GM23338 (cell line): ENCODE measurements around the gene SORL1. TPM values are rescaled to one million over a fixed set of nuclear protein-coding genes. Genes with fewer than 3 reads are reported as not detected.

Experiments
- ATAC-seq: fragments of 200-7000 bp; cut with Tn5 transposase; 3 replicates; pipeline ENCODE4 v1.9.1; 2020
- DNase-seq: peaks from one replicate; pipeline ENCODE4 v3.0.0-alpha.2; 2015; ENCODE audit warnings: low spot score
- H2AFZ ChIP-seq: fragments of 200-600 bp; sonication (generic); 2 replicates; pipeline ENCODE4 v1.8.0; 2016; ENCODE audit warnings: antibody characterized with exemption, mild to moderate bottlenecking, moderate library complexity
- H3F3A ChIP-seq: fragments of 200-600 bp; sonication (generic); replicated peaks from 2 replicates; pipeline ENCODE4 v1.8.0; 2017; ENCODE audit warnings: antibody characterized with exemption, mixed run types, low read depth
- H3K27ac ChIP-seq: fragments of 200-600 bp; sonication (generic); 2 replicates; pipeline ENCODE4 v1.6.1; 2016; ENCODE audit warnings: low read depth
- H3K27me3 ChIP-seq: fragments of 200-600 bp; sonication (generic); 2 replicates; pipeline ENCODE4 v1.8.0; 2016; ENCODE audit warnings: mild to moderate bottlenecking, mixed run types, moderate library complexity; ENCODE audit not compliant: insufficient read depth
- H3K36me3 ChIP-seq: fragments of 200-600 bp; sonication (generic); 2 replicates; pipeline ENCODE4 v1.8.0; 2016; ENCODE audit warnings: mild to moderate bottlenecking; ENCODE audit not compliant: insufficient read depth
- H3K4me1 ChIP-seq: fragments of 200-600 bp; sonication (generic); 2 replicates; pipeline ENCODE4 v1.8.0; 2016; ENCODE audit warnings: mild to moderate bottlenecking, moderate library complexity; ENCODE audit not compliant: insufficient read depth
- H3K4me2 ChIP-seq: fragments of 200-600 bp; sonication (generic); 2 replicates; pipeline ENCODE4 v1.7.1; 2017; ENCODE audit warnings: mixed run types
- H3K4me3 ChIP-seq: fragments of 200-600 bp; sonication (generic); 2 replicates; pipeline ENCODE4 v1.6.1; 2016; ENCODE audit warnings: mixed run types
- H3K79me2 ChIP-seq: fragments of 200-600 bp; sonication (generic); replicated peaks from 2 replicates; pipeline ENCODE4 v1.8.0; 2017; ENCODE audit warnings: mild to moderate bottlenecking; ENCODE audit not compliant: insufficient read depth
- H3K9me2 ChIP-seq: fragments of 200-600 bp; sonication (generic); 2 replicates; pipeline ENCODE4 v1.8.0; 2017; ENCODE audit not compliant: insufficient read depth
- H4K20me1 ChIP-seq: fragments of 200-600 bp; sonication (generic); replicated peaks from 2 replicates; pipeline ENCODE4 v1.8.0; 2017; ENCODE audit warnings: mild to moderate bottlenecking; ENCODE audit not compliant: insufficient read depth
- H3K27ac Mint-ChIP-seq: 2 replicates; pipeline ENCODE4 v1.8.0; 2020; ENCODE audit warnings: inconsistent platforms, mild to moderate bottlenecking, moderate library complexity, mixed read lengths
- H3K27me3 Mint-ChIP-seq: 3 replicates; pipeline ENCODE4 v1.8.0; 2022; ENCODE audit warnings: low read depth, mild to moderate bottlenecking, moderate library complexity, mixed read lengths, inconsistent platforms; ENCODE audit not compliant: insufficient read depth, poor library complexity
- H3K36me3 Mint-ChIP-seq: 3 replicates; pipeline ENCODE4 v1.8.0; 2021; ENCODE audit warnings: low read depth, mild to moderate bottlenecking, inconsistent platforms, moderate library complexity, mixed read lengths
- H3K4me1 Mint-ChIP-seq: 3 replicates; pipeline ENCODE4 v1.8.0; 2020; ENCODE audit warnings: mild to moderate bottlenecking, inconsistent platforms, mixed read lengths
- H3K4me3 Mint-ChIP-seq: 3 replicates; pipeline ENCODE4 v1.8.0; 2021; ENCODE audit warnings: moderate library complexity, mild to moderate bottlenecking, inconsistent platforms, mixed read lengths
- H3K9me3 Mint-ChIP-seq: 3 replicates; pipeline ENCODE4 v1.8.0; 2020; ENCODE audit warnings: moderate library complexity, mild to moderate bottlenecking, inconsistent platforms, mixed read lengths
- EZH2 ChIP-seq: fragments of 200-600 bp; sonication (generic); IDR thresholded peaks from one replicate; pipeline ENCODE4 v1.8.0; 2017; ENCODE audit warnings: antibody characterized with exemption, mild to moderate bottlenecking, low read depth; ENCODE audit not compliant: unreplicated experiment
- EZH2phosphoT487 ChIP-seq: fragments of 200-600 bp; sonication (generic); IDR thresholded peaks from one replicate; pipeline ENCODE4 v1.8.1; 2018; ENCODE audit warnings: antibody characterized with exemption; ENCODE audit not compliant: unreplicated experiment
- JUNB ChIP-seq: IDR thresholded peaks from one replicate; pipeline ENCODE4 v1.6.1; 2016; ENCODE audit warnings: antibody characterized with exemption; ENCODE audit not compliant: unreplicated experiment
- POLR2AphosphoS5 ChIP-seq: IDR thresholded peaks from 2 replicates; pipeline ENCODE4 v1.6.1; 2016; ENCODE audit warnings: antibody characterized with exemption, low read depth
- polyA plus RNA-seq: library from polyadenylated mRNA; unstranded; fragments of >200 nt; fragmentation: Nextera tagmentation; extraction: Ambion mirVana; gene quantifications from 2 replicates; pipeline ENCODE4 v1.2.1, GENCODE V29; 2016
- total RNA-seq: library from RNA; depleted of rRNA; stranded (reverse); fragments of >200 nt; shearing (Covaris generic); gene quantifications from 2 replicates; pipeline ENCODE4 v1.2.3, GENCODE V29; 2014
- TF ChIP-seq, protein P1 (sequence below): IDR thresholded peaks from one replicate; pipeline ENCODE4 v1.6.1; 2018; ENCODE audit warnings: antibody characterized with exemption; ENCODE audit not compliant: unreplicated experiment
- TF ChIP-seq, protein P2 (sequence below): IDR thresholded peaks from 2 replicates; pipeline ENCODE4 v1.6.1; 2016; ENCODE audit warnings: antibody characterized with exemption
- TF ChIP-seq, protein P3 (sequence below), 2 experiments: fragments of 200-600 bp in 1 of 2; sonication (generic) in 1 of 2; conservative IDR thresholded peaks; 2 replicates each; pipeline versions ENCODE4 v1.5.1 to v1.6.1; 2016 to 2017; ENCODE audit warnings: antibody characterized with exemption in 2 of 2, low read depth in 2 of 2, mild to moderate bottlenecking in 2 of 2, moderate library complexity in 1 of 2

SORL1 gene
- total and polyA plus RNA-seq, 2 experiments from 2014 or later: 23.0 to 78.8 TPM

- TF ChIP-seq EZH2phosphoT487 (no peak), EZH2 (no peak), JUNB (no peak)
These were observed 104.8 kb downstream of the SORL1 start (continued) for GRCh38 chr11:121556937-121557336.

DNA sequence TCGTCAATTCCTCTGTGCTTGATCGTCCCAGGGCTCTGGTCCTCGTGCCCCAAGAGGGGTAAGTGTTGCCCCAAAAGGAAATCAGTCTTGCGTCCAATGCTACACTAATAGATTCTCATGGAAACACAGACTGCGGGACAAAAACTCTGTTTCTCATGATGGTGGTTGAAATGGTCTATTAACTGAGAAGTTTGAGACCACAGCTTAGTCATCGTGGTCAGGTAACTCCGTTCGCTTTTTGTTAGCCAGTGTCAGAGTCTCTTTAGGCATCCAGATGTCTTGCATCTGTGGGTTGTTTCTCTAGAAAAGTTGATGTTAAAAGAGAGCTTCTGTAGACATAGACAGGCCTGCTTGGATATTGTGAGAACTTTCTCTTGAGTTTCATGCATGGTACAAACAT is 105.2 kb downstream of the SORL1 start:
- Mint-ChIP-seq H3K36me3 (peaks cover 39% of the 10 kb centered on the region), H3K4me3 (no peak overlapping the region), H3K9me3 (no peaks in the 10 kb centered on the region), H3K27me3 (no peaks in the 10 kb centered on the region), H3K4me1 (no peaks in the 10 kb centered on the region), H3K27ac (no peak overlapping the region)
- no peaks in the 10 kb centered on the region for H3K4me1 ChIP-seq
- DNase-seq: no peak
- no peaks in the 10 kb centered on the region for H3F3A ChIP-seq
- no peaks in the 10 kb centered on the region for H3K79me2 ChIP-seq
- no peak for ATAC-seq
- TF ChIP-seq, protein P1, sequence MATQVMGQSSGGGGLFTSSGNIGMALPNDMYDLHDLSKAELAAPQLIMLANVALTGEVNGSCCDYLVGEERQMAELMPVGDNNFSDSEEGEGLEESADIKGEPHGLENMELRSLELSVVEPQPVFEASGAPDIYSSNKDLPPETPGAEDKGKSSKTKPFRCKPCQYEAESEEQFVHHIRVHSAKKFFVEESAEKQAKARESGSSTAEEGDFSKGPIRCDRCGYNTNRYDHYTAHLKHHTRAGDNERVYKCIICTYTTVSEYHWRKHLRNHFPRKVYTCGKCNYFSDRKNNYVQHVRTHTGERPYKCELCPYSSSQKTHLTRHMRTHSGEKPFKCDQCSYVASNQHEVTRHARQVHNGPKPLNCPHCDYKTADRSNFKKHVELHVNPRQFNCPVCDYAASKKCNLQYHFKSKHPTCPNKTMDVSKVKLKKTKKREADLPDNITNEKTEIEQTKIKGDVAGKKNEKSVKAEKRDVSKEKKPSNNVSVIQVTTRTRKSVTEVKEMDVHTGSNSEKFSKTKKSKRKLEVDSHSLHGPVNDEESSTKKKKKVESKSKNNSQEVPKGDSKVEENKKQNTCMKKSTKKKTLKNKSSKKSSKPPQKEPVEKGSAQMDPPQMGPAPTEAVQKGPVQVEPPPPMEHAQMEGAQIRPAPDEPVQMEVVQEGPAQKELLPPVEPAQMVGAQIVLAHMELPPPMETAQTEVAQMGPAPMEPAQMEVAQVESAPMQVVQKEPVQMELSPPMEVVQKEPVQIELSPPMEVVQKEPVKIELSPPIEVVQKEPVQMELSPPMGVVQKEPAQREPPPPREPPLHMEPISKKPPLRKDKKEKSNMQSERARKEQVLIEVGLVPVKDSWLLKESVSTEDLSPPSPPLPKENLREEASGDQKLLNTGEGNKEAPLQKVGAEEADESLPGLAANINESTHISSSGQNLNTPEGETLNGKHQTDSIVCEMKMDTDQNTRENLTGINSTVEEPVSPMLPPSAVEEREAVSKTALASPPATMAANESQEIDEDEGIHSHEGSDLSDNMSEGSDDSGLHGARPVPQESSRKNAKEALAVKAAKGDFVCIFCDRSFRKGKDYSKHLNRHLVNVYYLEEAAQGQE: no peak
- TF ChIP-seq JUNB (no peak), POLR2AphosphoS5 (no peak)
- TF ChIP-seq, protein P2, sequence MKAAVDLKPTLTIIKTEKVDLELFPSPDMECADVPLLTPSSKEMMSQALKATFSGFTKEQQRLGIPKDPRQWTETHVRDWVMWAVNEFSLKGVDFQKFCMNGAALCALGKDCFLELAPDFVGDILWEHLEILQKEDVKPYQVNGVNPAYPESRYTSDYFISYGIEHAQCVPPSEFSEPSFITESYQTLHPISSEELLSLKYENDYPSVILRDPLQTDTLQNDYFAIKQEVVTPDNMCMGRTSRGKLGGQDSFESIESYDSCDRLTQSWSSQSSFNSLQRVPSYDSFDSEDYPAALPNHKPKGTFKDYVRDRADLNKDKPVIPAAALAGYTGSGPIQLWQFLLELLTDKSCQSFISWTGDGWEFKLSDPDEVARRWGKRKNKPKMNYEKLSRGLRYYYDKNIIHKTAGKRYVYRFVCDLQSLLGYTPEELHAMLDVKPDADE: no peak
- no peak overlapping the region for H3K4me2 ChIP-seq
- H3K36me3 ChIP-seq: peaks cover 33% of the 10 kb centered on the region; the same call in 1 of the 2 replicates
- no peak overlapping the region for H3K27ac ChIP-seq
- H3K4me3 ChIP-seq: no peak overlapping the region
- H3K27me3 ChIP-seq: no peaks in the 10 kb centered on the region
- H4K20me1 ChIP-seq: no peaks in the 10 kb centered on the region; the same call in 1 of the 2 replicates
- no peak overlapping the region for H2AFZ ChIP-seq
- H3K9me2 ChIP-seq: no peaks in the 10 kb centered on the region

DNA sequence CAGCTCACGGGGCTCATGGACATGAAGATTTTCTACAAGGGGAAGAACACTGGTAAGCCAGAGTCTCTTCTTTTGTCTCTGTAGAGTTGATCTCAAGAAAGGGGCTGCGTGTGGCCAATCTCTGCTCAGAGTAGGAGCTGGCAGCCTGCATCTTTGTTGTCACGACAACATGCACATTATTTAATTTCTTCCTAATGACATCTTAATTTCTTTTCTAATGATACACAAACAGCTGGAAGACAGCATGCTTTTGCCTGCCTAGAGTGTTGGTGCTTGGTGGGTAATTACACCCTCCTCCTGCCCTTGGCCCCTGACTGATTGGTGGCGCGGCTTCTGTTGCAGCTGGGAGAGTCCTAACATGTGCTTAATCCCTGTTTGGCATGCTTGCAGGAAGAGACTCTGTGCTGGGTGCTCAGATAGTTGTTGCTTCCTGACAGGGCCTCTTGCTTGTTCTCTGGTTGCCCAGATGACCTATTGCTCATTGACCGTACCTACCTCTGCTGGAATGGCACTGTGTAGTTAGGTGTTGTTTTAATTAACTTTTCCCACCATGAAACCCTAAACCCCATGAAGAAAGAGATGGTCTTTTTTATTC is 107.6 kb downstream of the SORL1 start:
- Mint-ChIP-seq H3K4me3 (no peak overlapping the region), H3K9me3 (no peaks in the 10 kb centered on the region), H3K27ac (no peak overlapping the region), H3K27me3 (peaks cover 2% of the 10 kb centered on the region), H3K36me3 (peaks cover 31% of the 10 kb centered on the region), H3K4me1 (peaks cover 6% of the 10 kb centered on the region; the same call in 2 of the 3 replicates)
- Histone ChIP-seq H3K79me2 (peaks cover under 1% of the 10 kb centered on the region; the same call in 1 of the 2 replicates), H4K20me1 (no peaks in the 10 kb centered on the region), H3K27ac (no peak overlapping the region), H3K27me3 (no peaks in the 10 kb centered on the region), H3K4me1 (no peaks in the 10 kb centered on the region), H3K4me3 (no peak overlapping the region), H3K36me3 (peaks cover 27% of the 10 kb centered on the region; the same call in 1 of the 2 replicates), H3F3A (no peaks in the 10 kb centered on the region), H3K9me2 (no peaks in the 10 kb centered on the region), H2AFZ (no peak overlapping the region), H3K4me2 (no peak overlapping the region)
- ATAC-seq: no peak
- no peak for DNase-seq
- TF ChIP-seq, protein P3, sequence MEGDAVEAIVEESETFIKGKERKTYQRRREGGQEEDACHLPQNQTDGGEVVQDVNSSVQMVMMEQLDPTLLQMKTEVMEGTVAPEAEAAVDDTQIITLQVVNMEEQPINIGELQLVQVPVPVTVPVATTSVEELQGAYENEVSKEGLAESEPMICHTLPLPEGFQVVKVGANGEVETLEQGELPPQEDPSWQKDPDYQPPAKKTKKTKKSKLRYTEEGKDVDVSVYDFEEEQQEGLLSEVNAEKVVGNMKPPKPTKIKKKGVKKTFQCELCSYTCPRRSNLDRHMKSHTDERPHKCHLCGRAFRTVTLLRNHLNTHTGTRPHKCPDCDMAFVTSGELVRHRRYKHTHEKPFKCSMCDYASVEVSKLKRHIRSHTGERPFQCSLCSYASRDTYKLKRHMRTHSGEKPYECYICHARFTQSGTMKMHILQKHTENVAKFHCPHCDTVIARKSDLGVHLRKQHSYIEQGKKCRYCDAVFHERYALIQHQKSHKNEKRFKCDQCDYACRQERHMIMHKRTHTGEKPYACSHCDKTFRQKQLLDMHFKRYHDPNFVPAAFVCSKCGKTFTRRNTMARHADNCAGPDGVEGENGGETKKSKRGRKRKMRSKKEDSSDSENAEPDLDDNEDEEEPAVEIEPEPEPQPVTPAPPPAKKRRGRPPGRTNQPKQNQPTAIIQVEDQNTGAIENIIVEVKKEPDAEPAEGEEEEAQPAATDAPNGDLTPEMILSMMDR (conservative IDR thresholded peaks at IDR 0.05; ENCODE audit: low read depth in 2 of 2): no peak
